ENCODE results near the gene PRIMPOL. TPM values are rescaled to one million over a fixed set of nuclear protein-coding genes. Genes with fewer than 3 reads are reported as not detected.
"Not testable (repeated sequence)": the region's sequence is repeated elsewhere in the genome, so short reads cannot be mapped to it uniquely, and the experiment has no call there.

Gene PRIMPOL
- total RNA-seq, 3 donors from 2014 or later = 6.6 to 6.9 (median 6.7) TPM

DNA sequence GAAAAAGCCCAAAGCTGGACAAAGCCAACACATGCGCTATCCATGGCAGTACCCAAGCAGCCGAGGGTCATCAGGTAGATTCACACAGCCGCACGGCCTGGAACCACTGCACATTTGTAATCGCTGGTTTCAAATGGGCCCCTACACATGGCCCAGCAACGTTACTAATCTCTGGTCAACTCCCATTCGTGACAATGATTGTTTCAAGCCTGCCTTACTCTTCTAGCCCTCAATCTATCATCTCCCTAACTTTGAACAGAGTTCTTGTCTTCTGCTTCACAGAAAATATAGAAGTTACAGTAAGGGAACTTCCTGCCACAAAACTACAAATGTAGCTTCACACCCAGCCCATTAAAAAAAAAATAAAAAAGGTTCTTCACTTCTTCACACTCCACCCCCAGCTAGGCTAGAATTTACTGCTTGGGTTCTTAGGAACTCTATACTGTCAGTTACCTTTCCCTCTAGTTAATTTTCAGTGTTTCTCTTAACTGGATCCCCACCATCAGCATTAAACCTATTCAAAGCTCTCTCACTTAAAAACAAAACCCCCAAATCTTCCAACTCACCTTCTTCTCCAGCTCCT, 24.5 kb upstream of the PRIMPOL start:
- DNase-seq = no peak
- H3K36me3 Mint-ChIP-seq (ENCODE audit: insufficient read depth) = peaks cover 38% of the 10 kb centered on the region
- peak in 1 of 2 donors; percentile 72 for ATAC-seq
- H3K4me1 Mint-ChIP-seq (ENCODE audit: low read depth) = peaks cover 30% of the 10 kb centered on the region
- H3K4me3 Mint-ChIP-seq = no peak overlapping the region
- H3K9me3 Mint-ChIP-seq = no peaks in the 10 kb centered on the region
- no peaks in the 10 kb centered on the region for H3K27me3 Mint-ChIP-seq (ENCODE audit: low read depth)

DNA sequence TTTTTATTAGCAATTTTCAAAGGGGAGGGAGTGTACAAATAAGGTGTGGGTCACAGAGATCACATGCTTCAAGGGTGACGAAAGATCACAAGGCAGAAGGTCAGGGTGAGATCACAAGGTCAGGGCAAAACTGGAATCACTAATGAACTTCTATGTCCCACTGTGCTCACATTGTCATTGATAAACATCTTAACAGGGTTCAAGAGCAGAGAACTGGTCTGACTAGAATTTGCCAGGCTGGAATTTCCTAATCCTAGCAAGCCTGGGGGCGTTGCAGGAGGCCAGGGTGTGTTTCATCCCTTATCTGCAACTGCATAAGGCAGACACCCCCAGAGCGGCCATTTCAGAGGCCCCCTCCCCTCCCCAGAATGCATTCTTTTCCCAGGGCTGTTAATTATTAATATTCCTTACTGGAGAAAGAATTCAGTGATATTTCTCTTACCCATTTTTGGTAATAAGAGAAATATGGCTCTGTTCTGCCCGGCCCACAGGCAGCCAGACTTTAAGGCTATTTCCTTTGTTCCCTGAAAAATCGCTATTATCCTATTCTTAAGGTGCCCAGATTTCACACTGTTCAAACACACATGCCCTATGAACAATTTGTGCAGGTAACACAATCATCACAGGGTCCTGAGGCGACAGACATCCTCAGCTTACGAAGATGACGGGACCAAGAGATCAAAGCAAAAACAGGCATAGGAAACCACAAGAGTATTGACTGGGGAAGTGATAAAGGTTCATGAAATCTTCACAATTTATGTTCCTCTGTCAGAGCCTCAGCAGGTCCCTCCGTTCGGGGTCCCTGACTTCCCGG, 23.5 kb upstream of the PRIMPOL start:
- not testable (repeated sequence) for H3K9me3 Mint-ChIP-seq; H3K27me3 Mint-ChIP-seq (ENCODE audit: low read depth); DNase-seq; H3K4me3 Mint-ChIP-seq
- Mint-ChIP-seq H3K36me3 (ENCODE audit: insufficient read depth) (peaks cover 45% of the 10 kb centered on the region), H3K4me1 (ENCODE audit: low read depth) (peaks cover 30% of the 10 kb centered on the region)
- peak; percentile 30 to 42 for ATAC-seq

GRCh38 chr4:184628103-184628502, 21.4 kb upstream of the PRIMPOL start:
- DNase-seq = no peak
- peaks cover 52% of the 10 kb centered on the region for H3K36me3 Mint-ChIP-seq (ENCODE audit: insufficient read depth)
- no peak for ATAC-seq
- H3K27me3 Mint-ChIP-seq (ENCODE audit: low read depth) = no peaks in the 10 kb centered on the region
- H3K4me3 Mint-ChIP-seq = no peak overlapping the region
- H3K9me3 Mint-ChIP-seq = no peaks in the 10 kb centered on the region
- H3K4me1 Mint-ChIP-seq (ENCODE audit: low read depth) = peaks cover 30% of the 10 kb centered on the region

DNA sequence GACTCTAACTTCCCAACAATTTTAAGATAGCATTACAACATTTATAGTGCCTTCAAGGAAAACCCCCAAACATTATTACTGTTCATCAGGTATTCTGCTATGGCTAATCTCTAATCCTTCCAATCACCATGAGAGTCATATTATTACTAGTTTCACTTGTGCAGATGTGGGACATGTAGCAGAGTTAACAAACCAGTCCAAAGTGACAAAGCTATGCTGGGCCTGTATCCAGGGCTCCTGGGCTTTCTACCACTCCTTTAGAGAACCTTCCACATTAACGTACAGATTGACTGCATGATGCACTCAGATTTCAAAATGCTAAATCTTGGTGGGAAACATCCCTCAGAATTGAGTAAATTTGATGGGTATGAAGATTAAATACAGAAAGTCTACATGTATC, 16.7 kb upstream of the PRIMPOL start:
- DNase-seq (no peak), ATAC-seq (no peak)
- Mint-ChIP-seq H3K4me1 (ENCODE audit: low read depth) (peaks cover 2% of the 10 kb centered on the region), H3K4me3 (no peak overlapping the region), H3K36me3 (ENCODE audit: insufficient read depth) (peaks cover 48% of the 10 kb centered on the region), H3K27me3 (ENCODE audit: low read depth) (no peaks in the 10 kb centered on the region), H3K9me3 (no peaks in the 10 kb centered on the region)

- Mint-ChIP-seq H3K36me3 (ENCODE audit: insufficient read depth) (peaks cover 50% of the 10 kb centered on the region), H3K9me3 (no peaks in the 10 kb centered on the region), H3K27me3 (ENCODE audit: low read depth) (no peaks in the 10 kb centered on the region), H3K4me3 (no peak overlapping the region), H3K4me1 (ENCODE audit: low read depth) (peaks cover 20% of the 10 kb centered on the region)
- DNase-seq (no peak), ATAC-seq (no peak)
Observed at GRCh38 chr4:184635381-184635780, 14.2 kb upstream of the PRIMPOL start.

- H3K9me3 Mint-ChIP-seq = no peaks in the 10 kb centered on the region
- DNase-seq (no peak), ATAC-seq (no peak)
- no peaks in the 10 kb centered on the region for H3K27me3 Mint-ChIP-seq (ENCODE audit: low read depth)
- peaks cover 49% of the 10 kb centered on the region for H3K36me3 Mint-ChIP-seq (ENCODE audit: insufficient read depth)
- peaks cover 26% of the 10 kb centered on the region for H3K4me1 Mint-ChIP-seq (ENCODE audit: low read depth)
- no peak overlapping the region for H3K4me3 Mint-ChIP-seq
Observed at GRCh38 chr4:184636144-184636543, 13.4 kb upstream of the PRIMPOL start.

GRCh38 chr4:184636897-184637296, 12.6 kb upstream of the PRIMPOL start:
- Mint-ChIP-seq H3K27me3 (ENCODE audit: low read depth) (no peaks in the 10 kb centered on the region), H3K4me1 (ENCODE audit: low read depth) (peaks cover 33% of the 10 kb centered on the region), H3K36me3 (ENCODE audit: insufficient read depth) (peaks cover 49% of the 10 kb centered on the region), H3K4me3 (no peak overlapping the region), H3K9me3 (no peaks in the 10 kb centered on the region)
- ATAC-seq = no peak
- no peak for DNase-seq

- H3K4me3 Mint-ChIP-seq = no peak overlapping the region
- DNase-seq (no peak), ATAC-seq (no peak)
- H3K9me3 Mint-ChIP-seq = no peaks in the 10 kb centered on the region
- peaks cover 41% of the 10 kb centered on the region for H3K36me3 Mint-ChIP-seq (ENCODE audit: insufficient read depth)
- H3K27me3 Mint-ChIP-seq (ENCODE audit: low read depth) = no peaks in the 10 kb centered on the region
- H3K4me1 Mint-ChIP-seq (ENCODE audit: low read depth) = peaks cover 54% of the 10 kb centered on the region
Observed at GRCh38 chr4:184641022-184641421, 8.5 kb upstream of the PRIMPOL start.

DNA sequence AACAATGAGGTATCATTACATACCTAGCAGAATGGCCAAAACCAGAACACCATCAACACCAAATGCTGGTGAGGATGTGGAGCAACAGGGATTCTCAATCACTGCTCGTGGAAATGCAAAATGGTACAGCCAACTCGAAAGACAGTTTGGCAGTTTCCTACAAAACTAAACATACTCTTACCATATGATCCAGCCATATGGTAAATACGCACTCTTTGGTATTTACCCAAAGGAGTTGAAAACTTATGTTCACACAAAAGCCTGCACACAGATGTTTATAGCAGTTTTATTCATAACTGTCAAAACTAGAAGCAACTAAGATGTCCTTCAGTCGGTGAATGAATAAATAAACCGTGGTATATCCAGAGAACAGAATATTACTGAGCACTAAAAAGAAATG, 8.1 kb upstream of the PRIMPOL start:
- Mint-ChIP-seq H3K4me1 (ENCODE audit: low read depth) (peaks cover 58% of the 10 kb centered on the region), H3K4me3 (no peak overlapping the region), H3K36me3 (ENCODE audit: insufficient read depth) (peaks cover 41% of the 10 kb centered on the region), H3K27me3 (ENCODE audit: low read depth) (no peaks in the 10 kb centered on the region), H3K9me3 (no peaks in the 10 kb centered on the region)
- no peak for ATAC-seq
- DNase-seq = no peak

GRCh38 chr4:184643731-184644130, 5.8 kb upstream of the PRIMPOL start:
- no peak overlapping the region for H3K4me3 Mint-ChIP-seq
- ATAC-seq (no peak), DNase-seq (no peak)
- no peaks in the 10 kb centered on the region for H3K27me3 Mint-ChIP-seq (ENCODE audit: low read depth)
- H3K36me3 Mint-ChIP-seq (ENCODE audit: insufficient read depth) = peaks cover 35% of the 10 kb centered on the region
- H3K4me1 Mint-ChIP-seq (ENCODE audit: low read depth) = peaks cover 75% of the 10 kb centered on the region
- no peaks in the 10 kb centered on the region for H3K9me3 Mint-ChIP-seq

DNA sequence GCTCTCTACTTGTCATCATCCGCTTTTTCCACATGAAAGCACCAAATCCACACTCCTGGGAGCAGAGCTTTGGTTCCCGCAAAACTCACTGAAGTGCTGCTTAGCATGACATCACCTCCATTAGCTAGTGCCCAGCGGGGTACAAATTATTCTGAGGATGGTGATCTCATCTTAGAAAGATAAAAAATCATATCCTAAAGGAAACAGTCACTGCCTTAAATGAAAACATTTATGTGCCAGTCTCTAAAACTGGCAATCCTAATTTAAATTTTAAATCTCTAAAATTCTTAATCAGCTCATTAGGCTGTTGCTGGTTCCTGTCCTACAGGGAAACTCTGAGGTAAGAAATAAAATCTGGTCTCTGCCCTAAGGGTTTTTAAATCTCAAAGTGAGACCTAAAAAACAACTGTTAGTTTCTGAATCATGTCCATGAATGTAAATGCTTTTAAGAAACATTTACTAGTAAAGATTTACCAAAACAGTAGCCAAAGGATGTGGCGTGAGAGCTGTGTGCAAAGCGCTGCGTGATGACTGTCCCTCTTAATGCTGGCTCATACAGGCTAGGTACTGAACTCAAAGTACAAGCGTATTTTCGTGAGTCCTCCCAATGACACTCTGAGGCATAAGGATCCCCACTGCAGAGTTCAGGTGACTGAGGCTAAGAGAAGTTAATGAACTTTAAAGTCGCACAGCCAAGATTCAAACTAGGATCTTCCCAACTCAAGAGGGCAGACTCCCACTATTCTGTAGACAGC, 4.8 kb upstream of the PRIMPOL start:
- Mint-ChIP-seq H3K9me3 (no peaks in the 10 kb centered on the region), H3K36me3 (ENCODE audit: insufficient read depth) (peaks cover 29% of the 10 kb centered on the region), H3K27me3 (ENCODE audit: low read depth) (no peaks in the 10 kb centered on the region), H3K4me1 (ENCODE audit: low read depth) (peaks cover 67% of the 10 kb centered on the region), H3K4me3 (no peak overlapping the region)
- ATAC-seq (no peak), DNase-seq (no peak)

DNA sequence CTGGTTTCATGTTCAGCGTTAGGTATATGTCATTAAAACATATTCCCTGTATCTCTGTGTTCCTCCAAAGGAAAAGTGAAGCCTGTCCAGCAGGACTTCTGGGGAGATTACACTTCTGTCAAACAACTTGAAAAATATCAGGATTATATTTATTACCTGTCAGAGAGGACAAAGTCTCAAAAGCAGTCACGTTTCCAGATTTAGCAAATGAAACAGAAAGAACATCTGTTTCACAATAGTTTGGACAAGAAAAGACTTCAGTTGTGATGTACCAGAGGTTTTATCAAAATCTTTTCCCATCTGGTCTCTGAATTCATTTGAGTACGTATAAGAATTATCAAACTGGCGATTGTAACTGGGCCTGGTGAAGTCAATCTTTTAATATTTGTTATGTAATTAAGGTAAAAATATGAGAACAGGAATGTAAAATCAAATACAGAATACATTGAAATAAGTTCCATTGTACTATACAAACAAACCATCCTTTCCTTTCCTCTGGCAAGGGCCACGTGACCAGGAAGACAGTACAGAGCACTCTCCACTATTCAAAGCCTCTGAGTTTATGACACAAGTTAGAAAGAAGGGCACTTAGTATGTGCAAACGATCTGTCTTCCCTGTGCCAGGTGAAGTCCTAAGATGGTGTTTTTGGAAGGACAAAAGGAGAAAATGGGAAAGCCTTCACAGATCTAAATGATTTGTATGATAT, 3.5 kb upstream of the PRIMPOL start:
- ATAC-seq (no peak), DNase-seq (no peak)
- Mint-ChIP-seq H3K27me3 (ENCODE audit: low read depth) (no peaks in the 10 kb centered on the region), H3K36me3 (ENCODE audit: insufficient read depth) (peaks cover 22% of the 10 kb centered on the region), H3K4me1 (ENCODE audit: low read depth) (peaks cover 65% of the 10 kb centered on the region), H3K9me3 (no peaks in the 10 kb centered on the region), H3K4me3 (peak overlapping the region; percentile 97)

DNA sequence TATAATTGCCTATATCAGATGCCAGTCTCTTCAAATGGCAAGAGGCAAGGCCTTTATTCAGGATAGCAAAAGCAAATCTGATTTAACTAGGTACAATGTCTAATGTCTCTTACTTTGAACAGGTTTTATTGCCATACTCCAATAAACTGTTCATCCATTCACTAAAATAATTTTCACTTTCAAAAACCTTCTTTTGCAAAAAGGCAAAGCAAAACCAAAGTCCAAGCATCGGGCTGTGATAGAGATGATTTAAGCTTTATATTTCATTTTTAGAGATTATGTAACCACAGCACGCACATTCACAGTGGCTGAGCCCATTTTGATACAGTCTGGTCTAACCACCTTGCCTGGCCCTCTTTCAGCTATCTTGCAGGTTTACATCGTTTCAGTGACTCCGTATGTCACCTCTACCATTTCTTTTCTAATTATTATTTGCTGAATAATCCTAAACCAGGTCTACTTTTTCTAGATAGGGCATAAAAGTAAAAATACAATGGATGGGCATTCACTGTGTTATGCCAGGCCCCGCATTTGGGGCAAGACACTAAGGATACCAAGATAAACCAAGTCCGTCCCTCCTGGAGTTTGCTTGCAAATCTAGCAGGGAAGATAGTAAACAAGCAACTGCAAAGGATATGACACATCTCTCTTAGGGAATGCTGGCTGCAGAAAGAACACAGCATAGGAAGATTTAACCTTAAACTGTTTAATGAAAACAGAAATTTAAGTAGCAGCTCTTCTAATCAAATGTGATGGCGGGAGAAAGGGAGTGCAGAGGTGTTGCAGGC, 2.1 kb upstream of the PRIMPOL start:
- Mint-ChIP-seq H3K4me1 (ENCODE audit: low read depth) (peaks cover 53% of the 10 kb centered on the region), H3K27me3 (ENCODE audit: low read depth) (no peaks in the 10 kb centered on the region), H3K4me3 (peak overlapping the region; percentile 97), H3K9me3 (no peaks in the 10 kb centered on the region), H3K36me3 (ENCODE audit: insufficient read depth) (peaks cover 15% of the 10 kb centered on the region)
- ATAC-seq (no peak), DNase-seq (no peak)

DNA sequence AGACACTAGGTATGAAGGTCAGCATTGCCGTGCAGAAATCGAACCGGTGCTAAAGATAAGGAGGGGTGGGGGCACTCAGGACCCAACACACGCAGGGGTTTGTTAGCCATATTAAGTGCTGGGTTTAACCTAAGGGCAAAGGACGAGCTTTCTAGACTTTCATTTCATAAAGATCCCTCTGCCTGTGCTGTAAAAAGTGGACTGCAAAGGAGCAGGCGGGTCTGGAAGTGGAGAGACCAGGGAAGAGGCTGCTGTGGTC, 1.6 kb upstream of the PRIMPOL start:
- no peak for ATAC-seq
- peaks cover 15% of the 10 kb centered on the region for H3K36me3 Mint-ChIP-seq (ENCODE audit: insufficient read depth)

More for the DNA sequence above, 1.6 kb upstream of the PRIMPOL start:
- no peak for DNase-seq
- Mint-ChIP-seq H3K4me1 (ENCODE audit: low read depth) (peaks cover 51% of the 10 kb centered on the region), H3K4me3 (peak overlapping the region; percentile 97), H3K9me3 (no peaks in the 10 kb centered on the region), H3K27me3 (ENCODE audit: low read depth) (no peaks in the 10 kb centered on the region)
